MM.1S (cell line): ENCODE data around the gene MFAP1.
"Not testable (repeated sequence)": the region's sequence is repeated elsewhere in the genome, so short reads cannot be mapped to it uniquely, and the experiment has no call there.

Experiments used
- DNase-seq: peaks from one replicate; pipeline ENCODE4 v3.0.0-alpha.2; 2015
- H2AFZ ChIP-seq: fragments of 300-600 bp; sonication (generic); 2 replicates; pipeline ENCODE4 v1.6.0; 2016; ENCODE audit warnings: antibody characterized with exemption, low read length
- H3F3A ChIP-seq: fragments of 300-600 bp; sonication (generic); 2 replicates; pipeline ENCODE4 v1.6.1; 2016; ENCODE audit warnings: mild to moderate bottlenecking, antibody characterized with exemption, low read length, moderate library complexity, mixed read lengths; ENCODE audit not compliant: insufficient read depth
- H3K27ac ChIP-seq: fragments of 300-600 bp; sonication (generic); 2 replicates; pipeline ENCODE4 v1.5.1; 2016; ENCODE audit warnings: mild to moderate bottlenecking, low read length
- H3K27me3 ChIP-seq: fragments of 300-600 bp; sonication (generic); replicated peaks from 2 replicates; pipeline ENCODE4 v1.6.0; 2016; ENCODE audit warnings: low read length; ENCODE audit not compliant: insufficient read depth
- H3K36me3 ChIP-seq: fragments of 300-600 bp; sonication (generic); replicated peaks from 2 replicates; pipeline ENCODE4 v1.6.1; 2016; ENCODE audit warnings: mild to moderate bottlenecking, low read length, mixed read lengths; ENCODE audit not compliant: insufficient read depth
- H3K4me1 ChIP-seq: fragments of 300-600 bp; sonication (generic); 2 replicates; pipeline ENCODE4 v1.6.1; 2016; ENCODE audit warnings: low read length, mixed read lengths
- H3K4me2 ChIP-seq: fragments of 300-600 bp; sonication (generic); 2 replicates; pipeline ENCODE4 v1.6.0; 2016; ENCODE audit warnings: low read depth, low read length
- H3K4me3 ChIP-seq: fragments of 300-600 bp; sonication (generic); 2 replicates; pipeline ENCODE4 v1.5.1; 2016; ENCODE audit warnings: low read length, mixed read lengths
- H3K79me2 ChIP-seq: fragments of 300-600 bp; sonication (generic); 2 replicates; pipeline ENCODE4 v1.6.1; 2016; ENCODE audit warnings: mixed run types, low read length, mixed read lengths
- H3K9ac ChIP-seq: fragments of 300-600 bp; sonication (generic); 2 replicates; pipeline ENCODE4 v1.6.1; 2016; ENCODE audit warnings: low read length, mixed read lengths
- H3K9me2 ChIP-seq: fragments of 300-600 bp; sonication (generic); replicated peaks from 2 replicates; pipeline ENCODE4 v1.6.1; 2016; ENCODE audit warnings: mild to moderate bottlenecking, low read length, mixed read lengths; ENCODE audit not compliant: insufficient read depth
- H3K9me3 ChIP-seq: fragments of 300-600 bp; sonication (generic); replicated peaks from 2 replicates; pipeline ENCODE4 v1.6.1; 2016; ENCODE audit warnings: mild to moderate bottlenecking, low read length, mixed read lengths; ENCODE audit not compliant: insufficient read depth
- H4K20me1 ChIP-seq: fragments of 300-600 bp; sonication (generic); 2 replicates; pipeline ENCODE4 v1.6.1; 2016; ENCODE audit warnings: mild to moderate bottlenecking, low read length, moderate library complexity, mixed read lengths; ENCODE audit not compliant: insufficient read depth
- CTCF ChIP-seq: fragments of 300-600 bp; sonication (generic); IDR thresholded peaks from 2 replicates; pipeline ENCODE4 v1.5.1; 2016; ENCODE audit warnings: antibody characterized with exemption, low read length, mixed read lengths
- EZH2 ChIP-seq: fragments of 300-600 bp; sonication (generic); optimal IDR thresholded peaks from 2 replicates; pipeline ENCODE3; 2017; ENCODE audit warnings: low read depth, mild to moderate bottlenecking, antibody characterized with exemption, low read length, mixed read lengths
- EZH2phosphoT487 ChIP-seq: fragments of 300-600 bp; sonication (generic); IDR thresholded peaks from 2 replicates; pipeline ENCODE4 v1.6.1; 2018; ENCODE audit warnings: antibody characterized with exemption, low read length

MFAP1 gene

GRCh38 chr15:43828061-43828657 lies 3.7 kb upstream of the MFAP1 start:
- peak; percentile 42 for DNase-seq
- Histone ChIP-seq H3K27me3 (no peaks in the 10 kb centered on the region), H4K20me1 (peaks cover 4% of the 10 kb centered on the region; the same call in 1 of the 2 replicates), H3K27ac (peak overlapping the region; percentile 54; the same call in 1 of the 2 replicates), H3K36me3 (peaks cover 4% of the 10 kb centered on the region; the same call in 1 of the 2 replicates), H2AFZ (no peak overlapping the region), H3K9me3 (no peaks in the 10 kb centered on the region), H3K79me2 (peaks cover 77% of the 10 kb centered on the region), H3K4me3 (peak overlapping the region; percentile 85), H3K9me2 (no peaks in the 10 kb centered on the region), H3K9ac (peak overlapping the region; percentile 89), H3F3A (peaks cover 6% of the 10 kb centered on the region; the same call in 1 of the 2 replicates), H3K4me2 (peak overlapping the region; percentile 85), H3K4me1 (peaks cover 7% of the 10 kb centered on the region)
- TF ChIP-seq EZH2phosphoT487 (no peak), EZH2 (no peak), CTCF (no peak)

- H3K9ac ChIP-seq = peak within 1 kb of the TSS; percentile 89
- H3K36me3 ChIP-seq = peaks cover 4% of the 10 kb centered on the region; the same call in 1 of the 2 replicates
- peak; percentile 92 for DNase-seq
- H2AFZ ChIP-seq = peak within 1 kb of the TSS; percentile 76
- no peaks in the 10 kb centered on the region for H3K9me2 ChIP-seq
- H3K27me3 ChIP-seq = no peaks in the 10 kb centered on the region
- peaks cover 6% of the 10 kb centered on the region; the same call in 1 of the 2 replicates for H3F3A ChIP-seq
- no peaks in the 10 kb centered on the region for H3K9me3 ChIP-seq
- H3K4me2 ChIP-seq = peak within 1 kb of the TSS; percentile 85
- peaks cover 74% of the 10 kb centered on the region for H3K79me2 ChIP-seq
- TF ChIP-seq EZH2phosphoT487 = no peak
- no peak for TF ChIP-seq CTCF
- TF ChIP-seq EZH2 = no peak
- peaks cover 3% of the 10 kb centered on the region; the same call in 1 of the 2 replicates for H4K20me1 ChIP-seq
- peak within 1 kb of the TSS; percentile 54 for H3K27ac ChIP-seq
- H3K4me3 ChIP-seq = peak within 1 kb of the TSS; percentile 85
- H3K4me1 ChIP-seq = peaks cover 7% of the 10 kb centered on the region
Measured at GRCh38 chr15:43826508-43827341, 2.2 kb upstream of the MFAP1 start, which contains the start of gene WDR76. Gene WDR76, plus strand, starts transcription at chr15:43827002. Its CDS starts 31 bp downstream, at chr15:43827033.

- H3K27me3 ChIP-seq = no peaks in the 10 kb centered on the region
- H2AFZ ChIP-seq = peak overlapping the region; percentile 76
- peaks cover 6% of the 10 kb centered on the region; the same call in 1 of the 2 replicates for H3F3A ChIP-seq
- H3K9me2 ChIP-seq = no peaks in the 10 kb centered on the region
- H3K4me1 ChIP-seq = peaks cover 7% of the 10 kb centered on the region
- peaks cover 4% of the 10 kb centered on the region; the same call in 1 of the 2 replicates for H3K36me3 ChIP-seq
- TF ChIP-seq EZH2phosphoT487 (no peak), CTCF (no peak), EZH2 (no peak)
- peaks cover 74% of the 10 kb centered on the region for H3K79me2 ChIP-seq
- H3K9ac ChIP-seq = peak overlapping the region; percentile 89
- no peaks in the 10 kb centered on the region for H3K9me3 ChIP-seq
- no peaks in the 10 kb centered on the region for H4K20me1 ChIP-seq
- H3K4me3 ChIP-seq = peak overlapping the region; percentile 85; the same call in 1 of the 2 replicates
- DNase-seq = no peak
- H3K27ac ChIP-seq = peak overlapping the region; percentile 54; the same call in 1 of the 2 replicates
- peak overlapping the region; percentile 19; the same call in 1 of the 2 replicates for H3K4me2 ChIP-seq
Measured at GRCh38 chr15:43826029-43826507, 1.6 kb upstream of the MFAP1 start.

- H3K9me3 ChIP-seq, H3F3A ChIP-seq, H3K9ac ChIP-seq, H3K4me1 ChIP-seq, H2AFZ ChIP-seq, H3K4me2 ChIP-seq, H4K20me1 ChIP-seq, H3K27me3 ChIP-seq, H3K4me3 ChIP-seq, H3K27ac ChIP-seq, H3K9me2 ChIP-seq, DNase-seq, H3K36me3 ChIP-seq: not testable (repeated sequence)
- peaks cover 74% of the 10 kb centered on the region for H3K79me2 ChIP-seq
Measured at GRCh38 chr15:43825305-43825704, 815 bp upstream of the MFAP1 start.
